IPS-18c (cell line): ENCODE measurements around the gene CEPT1.
A peak's percentile ranks its signal among the peaks of the same experiment; 100 is the strongest.
"Not testable (repeated sequence)": the region's sequence is repeated elsewhere in the genome, so short reads cannot be mapped to it uniquely, and the experiment has no call there.

Source experiments
- H3K4me3 ChIP-seq: 2 replicates; pipeline ENCODE4 v1.7.0; 2013; ENCODE audit warnings: low read depth, mild to moderate bottlenecking, low read length, moderate library complexity; ENCODE audit not compliant: insufficient read depth
- H3K9me3 ChIP-seq: one replicate; pipeline ENCODE4 v1.6.1; 2013; ENCODE audit warnings: mild to moderate bottlenecking, low read length, moderate library complexity; ENCODE audit not compliant: control insufficient read depth, insufficient read depth

CEPT1 gene

GRCh38 chr1:111139956-111140679 lies at the start of gene CEPT1, which contains the start of gene DRAM2:
Gene CEPT1, plus strand, starts transcription at chr1:111140223. Its CDS starts 7,492 bp downstream, at chr1:111147715.
Gene DRAM2, minus strand, starts transcription at chr1:111140093. Its CDS starts 8,539 bp downstream, at chr1:111131554.
- H3K9me3 ChIP-seq: no peaks in the 10 kb centered on the region
- H3K4me3 ChIP-seq: peak within 1 kb of the TSS; percentile 97

DNA sequence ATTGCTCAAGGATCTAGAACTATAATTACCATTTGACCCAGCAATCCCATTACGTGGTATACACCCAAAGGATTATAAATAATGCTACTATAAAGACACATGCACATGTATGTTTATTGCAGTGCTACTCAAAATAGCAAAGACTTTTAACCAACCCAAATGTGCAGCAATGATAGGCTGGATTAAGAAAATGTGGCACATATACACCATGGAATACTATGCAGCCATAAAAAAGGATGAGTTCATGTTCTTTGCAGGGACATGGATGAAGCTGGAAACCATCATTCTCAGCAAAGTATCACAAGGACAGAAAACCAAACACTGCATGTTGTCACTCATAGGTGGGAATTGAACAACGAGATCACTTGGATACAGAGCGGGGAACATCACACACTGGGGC lies 44.6 kb upstream of the CEPT1 start:
- not testable (repeated sequence) for H3K9me3 ChIP-seq, H3K4me3 ChIP-seq

DNA sequence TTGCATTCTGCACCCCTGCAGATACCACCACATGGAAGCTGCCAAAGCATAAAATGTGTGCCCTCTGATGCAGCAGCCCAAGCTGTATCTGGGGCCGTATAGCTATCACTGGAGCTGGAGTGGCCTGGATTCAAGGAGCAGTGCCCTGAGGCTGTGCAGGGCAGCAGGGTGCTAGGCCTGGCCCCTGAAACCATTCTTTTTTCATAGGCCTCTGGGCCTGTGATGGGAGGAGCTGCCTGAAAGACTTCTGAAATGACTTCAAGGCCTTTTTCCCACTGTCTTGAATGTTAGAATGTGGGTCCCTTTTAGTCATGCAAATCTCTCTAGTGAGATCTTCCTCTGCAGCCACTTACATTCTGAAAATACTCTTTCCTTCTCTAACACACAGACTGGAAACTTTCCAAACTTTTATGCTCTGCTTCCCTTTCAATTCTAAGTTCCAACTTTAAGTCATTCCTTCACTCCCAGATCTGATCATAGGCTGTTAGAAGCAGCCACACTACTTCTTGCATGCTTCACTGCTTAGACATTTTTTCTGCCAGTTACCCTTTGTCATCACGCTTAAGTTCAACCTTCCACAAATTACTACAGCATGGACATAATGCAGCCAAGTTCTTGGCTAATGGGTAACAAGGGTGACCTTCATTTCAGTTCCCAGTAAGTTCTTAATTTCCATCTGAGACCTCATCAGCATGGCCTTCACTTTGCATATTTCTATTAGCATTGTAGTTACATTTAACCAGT lies 42.5 kb upstream of the CEPT1 start:
- Histone ChIP-seq H3K4me3 (no peak overlapping the region), H3K9me3 (no peaks in the 10 kb centered on the region)

DNA sequence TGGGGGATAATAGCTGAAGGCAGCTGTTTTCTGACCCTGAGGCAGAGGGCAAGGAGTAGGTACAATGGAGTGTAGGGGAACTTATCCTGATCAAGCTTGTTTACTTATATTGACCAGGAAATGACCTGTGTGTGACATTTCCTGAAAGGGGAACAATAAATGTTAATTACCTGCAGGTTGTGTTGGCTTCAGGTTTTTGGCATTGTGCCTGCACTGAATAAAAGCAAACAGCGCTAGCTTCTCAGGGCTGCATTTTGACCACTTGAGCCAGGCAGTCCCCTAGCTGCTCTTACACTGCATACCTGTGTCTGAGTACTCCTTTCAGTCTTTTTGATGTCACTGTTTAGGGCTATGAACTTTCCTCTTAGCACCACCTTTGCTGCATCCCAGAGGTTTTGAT lies 40.7 kb upstream of the CEPT1 start:
- H3K4me3 ChIP-seq: no peak overlapping the region
- no peaks in the 10 kb centered on the region for H3K9me3 ChIP-seq

DNA sequence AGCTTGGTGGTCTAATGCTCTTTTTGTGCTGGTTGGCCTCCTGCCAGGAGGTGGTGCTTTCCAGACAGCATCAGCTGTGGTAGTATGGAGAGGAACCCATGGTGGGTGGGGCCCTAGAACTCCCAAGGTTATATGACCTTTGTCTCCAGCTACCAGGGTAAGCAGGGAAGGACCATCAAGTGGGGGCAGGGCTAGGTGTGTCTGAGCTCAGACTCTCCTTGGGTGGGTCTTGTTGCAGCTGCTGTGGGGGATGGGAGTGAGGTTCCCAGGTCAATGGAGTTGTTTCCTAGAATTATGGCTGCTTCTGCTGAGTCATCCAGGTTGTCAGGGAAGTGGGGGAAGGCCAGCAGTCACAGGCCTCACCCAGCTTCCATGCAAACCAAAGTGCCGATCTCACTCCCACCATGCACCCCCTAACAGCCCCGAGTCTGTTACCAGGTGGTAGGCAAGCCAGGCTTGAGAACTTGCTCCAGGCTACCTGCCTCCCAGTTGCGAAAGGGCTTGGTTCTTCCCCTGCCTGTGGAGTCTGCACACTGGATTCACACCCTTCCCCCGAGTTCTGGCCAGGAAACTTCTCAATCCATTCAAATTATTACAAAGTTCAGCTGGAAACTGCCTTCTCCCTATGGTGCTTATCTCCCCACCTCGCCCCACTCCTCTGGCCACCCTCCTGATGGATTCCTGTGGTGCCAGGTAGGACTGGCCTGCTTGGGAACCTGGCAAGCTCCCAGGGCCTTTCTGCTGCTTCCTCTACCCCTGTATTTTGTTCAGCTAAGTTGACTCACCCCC lies 38.0 kb upstream of the CEPT1 start:
- Histone ChIP-seq H3K9me3 (no peaks in the 10 kb centered on the region), H3K4me3 (no peak overlapping the region)

- Histone ChIP-seq H3K4me3 (no peak overlapping the region), H3K9me3 (no peaks in the 10 kb centered on the region)
These were observed 35.0 kb upstream of the CEPT1 start for GRCh38 chr1:111104981-111105380.

DNA sequence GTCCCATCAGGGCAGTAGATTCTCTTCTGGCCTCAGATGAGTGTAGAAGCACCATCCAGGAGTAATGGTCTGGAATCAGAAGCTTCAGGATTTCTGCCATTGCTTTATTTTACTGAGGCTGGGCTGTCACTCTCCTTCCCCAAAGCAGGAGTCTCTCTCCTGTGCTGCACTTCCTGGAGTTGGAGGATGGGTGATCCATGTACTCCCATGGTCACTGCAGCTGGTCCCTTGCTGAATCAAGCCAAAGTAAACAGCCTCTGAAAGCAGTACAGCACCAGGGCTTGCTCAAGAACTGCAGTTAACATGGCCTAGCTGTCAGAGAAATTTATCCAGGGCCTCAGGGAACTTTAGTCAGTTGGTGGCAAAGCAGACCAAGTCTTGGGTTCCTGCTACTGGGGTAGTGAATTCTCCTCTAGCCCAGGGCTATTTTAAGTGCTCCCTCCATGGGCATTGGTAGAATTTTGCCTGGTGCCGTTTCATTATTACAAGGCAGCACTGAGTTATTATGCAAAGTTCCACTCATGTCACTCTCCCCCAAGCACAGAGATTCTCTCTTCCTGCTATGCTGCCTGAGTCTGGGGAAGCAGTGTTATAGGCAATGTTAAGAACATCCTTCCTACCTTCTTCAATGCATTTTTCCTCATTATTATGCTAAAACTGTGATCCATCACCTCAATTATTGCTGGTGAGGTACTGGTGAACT lies 29.7 kb upstream of the CEPT1 start:
- Histone ChIP-seq H3K9me3 (no peaks in the 10 kb centered on the region), H3K4me3 (no peak overlapping the region)

- H3K4me3 ChIP-seq: no peak overlapping the region
- H3K9me3 ChIP-seq: no peaks in the 10 kb centered on the region
These were observed 23.5 kb upstream of the CEPT1 start for GRCh38 chr1:111116496-111116895.

DNA sequence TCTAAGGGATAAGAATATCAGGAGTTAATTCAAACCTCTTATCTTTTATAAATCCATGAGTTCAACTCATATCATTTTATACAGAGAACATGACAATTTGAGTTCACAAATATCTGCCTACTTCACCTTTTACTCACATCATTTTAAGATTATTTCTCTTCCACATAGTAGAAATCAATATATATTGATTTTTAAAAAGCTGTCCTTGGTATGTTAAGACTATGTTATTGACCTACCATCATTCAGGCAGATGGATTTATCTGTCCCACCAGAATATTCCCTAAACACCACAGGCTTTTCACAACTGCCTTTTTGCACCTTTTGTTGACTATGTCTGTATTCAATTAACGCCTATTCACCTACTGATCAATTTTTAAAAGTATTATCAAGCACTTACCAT lies 13.7 kb upstream of the CEPT1 start:
- no peaks in the 10 kb centered on the region for H3K9me3 ChIP-seq
- H3K4me3 ChIP-seq: no peak overlapping the region

GRCh38 chr1:111127923-111128643 lies 11.9 kb upstream of the CEPT1 start:
- Histone ChIP-seq H3K9me3 (no peaks in the 10 kb centered on the region), H3K4me3 (no peak overlapping the region)

- no peaks in the 10 kb centered on the region for H3K9me3 ChIP-seq
- H3K4me3 ChIP-seq: no peak overlapping the region
These were observed 10.6 kb upstream of the CEPT1 start for GRCh38 chr1:111129376-111129775.

DNA sequence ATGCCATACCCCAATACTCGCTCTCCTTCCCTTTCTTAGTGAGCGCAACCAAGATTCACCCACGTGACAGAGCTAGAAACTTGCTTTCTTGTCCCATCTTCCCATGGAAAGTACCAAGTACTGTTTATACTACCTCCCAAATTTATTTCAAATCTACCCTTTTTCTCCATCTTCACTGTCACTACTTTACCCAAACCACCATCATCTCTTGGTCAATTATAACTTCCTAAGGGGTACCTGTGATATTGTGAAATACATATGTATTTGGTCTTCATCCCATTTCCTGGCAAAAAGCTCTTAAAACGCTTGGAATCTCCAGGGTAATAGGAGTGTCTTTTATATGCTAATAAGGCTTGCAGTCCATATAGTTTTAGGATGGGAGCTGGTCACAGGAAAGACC lies 8.3 kb upstream of the CEPT1 start:
- no peaks in the 10 kb centered on the region for H3K9me3 ChIP-seq
- H3K4me3 ChIP-seq: no peak overlapping the region

DNA sequence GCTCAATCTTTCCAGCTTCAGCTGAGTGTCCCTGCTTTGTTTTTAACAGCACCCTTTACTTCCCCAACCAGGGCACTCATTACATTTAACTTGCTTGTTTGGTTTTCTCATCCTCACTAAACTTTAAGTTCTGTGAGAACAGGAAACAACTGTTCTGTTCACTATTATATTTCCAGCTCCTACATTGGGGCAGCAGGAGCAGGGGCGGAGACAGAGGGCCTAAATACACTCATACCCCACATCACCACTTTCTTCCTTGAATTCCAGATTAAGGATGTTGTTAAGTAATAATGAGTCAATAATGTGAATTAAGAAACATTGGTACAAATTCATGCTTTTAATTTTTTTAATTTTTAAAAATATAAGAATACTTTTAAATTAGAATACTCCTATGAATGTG lies 6.2 kb upstream of the CEPT1 start:
- H3K4me3 ChIP-seq: no peak overlapping the region
- H3K9me3 ChIP-seq: no peaks in the 10 kb centered on the region

- no peaks in the 10 kb centered on the region for H3K9me3 ChIP-seq
- H3K4me3 ChIP-seq: peak overlapping the region; percentile 97
These were observed 583 bp upstream of the CEPT1 start for GRCh38 chr1:111139324-111139955.

DNA sequence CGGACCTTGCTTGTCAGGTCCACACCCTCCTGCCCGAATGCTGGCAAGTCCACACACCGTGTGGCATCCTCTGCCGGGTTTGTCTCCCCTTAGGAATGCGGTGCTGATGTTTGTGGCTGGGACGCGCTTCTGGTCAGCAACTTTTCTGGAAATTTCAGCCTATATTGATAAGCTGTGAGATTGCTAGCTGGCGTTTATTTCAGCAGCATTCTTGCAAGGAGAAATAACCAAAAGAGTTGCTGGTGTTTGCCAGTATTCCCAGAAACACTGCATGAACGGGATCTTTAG lies 601 bp downstream of the CEPT1 start:
- no peaks in the 10 kb centered on the region for H3K9me3 ChIP-seq
- peak overlapping the region; percentile 97 for H3K4me3 ChIP-seq
